A549 (cell line): ENCODE data around the gene MS4A6E. TPM values are rescaled to one million over a fixed set of nuclear protein-coding genes. Genes with fewer than 3 reads are reported as not detected.
A peak's percentile ranks its signal among the peaks of the same experiment; 100 is the strongest.
"Not testable (repeated sequence)": the region's sequence is repeated elsewhere in the genome, so short reads cannot be mapped to it uniquely, and the experiment has no call there.

Source experiments
- ATAC-seq, 2 experiments: fragments of 200-7000 bp in 1 of 2; fragments of >200 bp in 1 of 2; cut with Nextera tagmentation in 1 of 2; cut with Tn5 transposase in 1 of 2; 3 replicates each; pipeline versions ENCODE4 v1.8.0 to v1.9.1; 2018 to 2020; ENCODE audit warnings: mild to moderate bottlenecking in 1 of 2, moderate library complexity in 1 of 2
- CTCF ChIA-PET: fragments of 300-600 bp; sonication (Branson Sonifier 250); formaldehyde crosslinking; extraction: SDS; loops from one replicate; lab custom pipeline; 2021; ENCODE audit warnings: antibody characterized with exemption, inconsistent platforms; lab: Yijun Ruan, JAX
- POLR2A ChIA-PET: fragments of 350-600 bp; formaldehyde crosslinking; extraction: SDS; loops from one replicate; lab custom pipeline; 2021; ENCODE audit warnings: antibody characterized with exemption, inconsistent platforms; lab: Yijun Ruan, JAX
- DNase-seq, 2 experiments: peaks; one replicate each; pipeline versions ENCODE4 v3.0.0 to v3.0.0-alpha.2; 2011 to 2016; ENCODE audit warnings: low read depth in 1 of 2, low spot score in 1 of 2
- FAIRE-seq: peaks from 2 replicates; lab custom pipeline; 2011; peaks lifted over from hg19 to GRCh38; lab: Jason Lieb, UNC
- H3K27ac ChIP-seq, 2 experiments: fragments of >200 bp; sonication (Bioruptor Twin); formaldehyde crosslinking; 3 replicates each; pipeline ENCODE4 v1.5.1; 2016 to 2017
- H3K4me1 ChIP-seq: fragments of >200 bp; sonication (Bioruptor Twin); formaldehyde crosslinking; 3 replicates; pipeline ENCODE4 v1.6.1; 2016
- H3K4me2 ChIP-seq: fragments of >200 bp; sonication (Bioruptor Twin); formaldehyde crosslinking; 3 replicates; pipeline ENCODE4 v1.6.1; 2016
- H3K4me3 ChIP-seq: fragments of >200 bp; sonication (Bioruptor Twin); formaldehyde crosslinking; 3 replicates; pipeline ENCODE4 v1.5.1; 2016
- H3K9me3 ChIP-seq: fragments of >200 bp; sonication (Bioruptor Twin); formaldehyde crosslinking; 3 replicates; pipeline ENCODE4 v1.6.1; 2016
- CHD4 ChIP-seq: fragments of 200-600 bp; sonication (generic); IDR thresholded peaks from 2 replicates; pipeline ENCODE4 v1.6.1; 2016; ENCODE audit warnings: antibody characterized with exemption, mild to moderate bottlenecking, borderline replicate concordance
- CTCF ChIP-seq: fragments of >200 bp; sonication (Bioruptor Twin); formaldehyde crosslinking; IDR thresholded peaks from 3 replicates; pipeline ENCODE4 v1.5.1; 2016
- ELK1 ChIP-seq: fragments of 150-350 bp; IDR thresholded peaks from 2 replicates; pipeline ENCODE4 v1.6.1; 2014; ENCODE audit warnings: low read depth, mild to moderate bottlenecking, low read length
- HEYL ChIP-seq: fragments of 250-450 bp; sonication (Bioruptor Pico); IDR thresholded peaks from 2 replicates; pipeline ENCODE4 v1.8.0; 2021; ENCODE audit warnings: mild to moderate bottlenecking, moderate library complexity
- KDM1A ChIP-seq: fragments of 200-600 bp; sonication (generic); IDR thresholded peaks from 2 replicates; pipeline ENCODE4 v1.6.1; 2016; ENCODE audit warnings: low read depth, mild to moderate bottlenecking
- MAFK ChIP-seq: fragments of 450-650 bp; IDR thresholded peaks from 2 replicates; pipeline ENCODE4 v1.6.1; 2014; ENCODE audit not compliant: partially characterized antibody
- POLR2A ChIP-seq: IDR thresholded peaks from 2 replicates; pipeline ENCODE4 v1.6.1; 2012; ENCODE audit warnings: mild to moderate bottlenecking, low read length
- RAD21 ChIP-seq, 2 experiments: fragments of >200 bp in 1 of 2; sonication (Bioruptor Twin) in 1 of 2; formaldehyde crosslinking in 1 of 2; IDR thresholded peaks in 1 of 2; conservative IDR thresholded peaks in 1 of 2; 2 replicates in 1 of 2; 3 replicates in 1 of 2; pipeline ENCODE4 v1.6.1; 2012 to 2018; ENCODE audit warnings: inconsistent platforms in 1 of 2
- REST ChIP-seq: fragments of 200-600 bp; sonication (generic); IDR thresholded peaks from 2 replicates; pipeline ENCODE4 v1.6.1; 2016; ENCODE audit warnings: antibody characterized with exemption, mild to moderate bottlenecking, moderate library complexity
- SMC3 ChIP-seq: fragments of >200 bp; sonication (Bioruptor Twin); formaldehyde crosslinking; IDR thresholded peaks from 3 replicates; pipeline ENCODE4 v1.6.1; 2018; ENCODE audit warnings: inconsistent platforms
- USF2 ChIP-seq: fragments of 450-650 bp; IDR thresholded peaks from 2 replicates; pipeline ENCODE4 v1.6.1; 2014; ENCODE audit warnings: antibody characterized with exemption
- WGBS: methylation state at CpG from one replicate; pipeline ENCODE4 v1.1.6; 2017; ENCODE audit errors: missing lambda C conversion rate; 5-methylcytosine and 5-hydroxymethylcytosine counted together
- polyA plus RNA-seq, 4 experiments: library from polyadenylated mRNA; depleted of rRNA in 3 of 4; stranded (reverse); fragments of >200 nt; fragmentation: RNase III in 1 of 4; extraction: RNeasy Plus Mini Kit Qiagen cat#74134 plus additional on column Dnase treatment in 1 of 4; gene quantifications; 2 replicates in 3 of 4; 3 replicates in 1 of 4; pipeline ENCODE4 v1.2.3, GENCODE V29; 2011 to 2017

The MS4A6E gene
- polyA plus RNA-seq, 2 of the 4 experiments (the other 2 are of a cell fraction), result not detected

- ChIA-PET POLR2A (no interaction called here), CTCF (interaction anchor here (0.6 to 3.4 kb wide), 27 partner anchors 9 to 399 kb away, joined by 3 to 28 read pairs (median 4); no protein-coding TSS in a partner anchor)
- peak; percentile 62 to 63 for TF ChIP-seq RAD21 (conservative IDR thresholded peaks at IDR 0.05 in 1 of 2, IDR thresholded peaks at IDR 0.05 in 1 of 2)
- no peak for TF ChIP-seq REST
- TF ChIP-seq MAFK, result no peak
- TF ChIP-seq USF2, result no peak
- TF ChIP-seq POLR2A, result no peak
- TF ChIP-seq SMC3, result peak; percentile 59
- peak; percentile 74 for TF ChIP-seq CTCF
- TF ChIP-seq ELK1, result no peak
- no peak for TF ChIP-seq CHD4
- no peak for TF ChIP-seq HEYL
- TF ChIP-seq KDM1A, result no peak
- 12% methylated on average over 7 of the region's 7 CpGs for WGBS
- peak; percentile 61 for FAIRE-seq
- Histone ChIP-seq H3K27ac (no peak overlapping the region), H3K4me2 (no peak overlapping the region), H3K4me1 (no peaks in the 10 kb centered on the region), H3K4me3 (no peak overlapping the region), H3K9me3 (no peaks in the 10 kb centered on the region)
- DNase-seq, result peak; percentile 45 to 53
- peak; percentile 90 to 92 for ATAC-seq
Measured at GRCh38 chr11:60363542-60364470, 36.8 kb downstream of the MS4A6E start.

GRCh38 chr11:60366262-60366904 is 39.3 kb downstream of the MS4A6E start:
- CTCF ChIA-PET, result interaction anchor here (1.0 to 1.8 kb wide), 3 partner anchors 14 to 253 kb away, joined by 3 to 7 read pairs (median 4); no protein-coding TSS in a partner anchor
- H3K27ac ChIP-seq, POLR2A ChIA-PET, H3K4me1 ChIP-seq, H3K4me3 ChIP-seq, H3K9me3 ChIP-seq, DNase-seq, FAIRE-seq, H3K4me2 ChIP-seq, ATAC-seq: not testable (repeated sequence)
- 58% methylated on average over 15 of the region's 15 CpGs for WGBS
